OCI-LY1 (cell line): ENCODE data around the gene MAN1B1.

Experiments used
- H2AFZ ChIP-seq: fragments of 200-600 bp; sonication (generic), shearing (Covaris generic); 2 replicates; pipeline ENCODE4 v1.6.0; 2014; ENCODE audit warnings: antibody characterized with exemption, mild to moderate bottlenecking, low read length
- H3F3A ChIP-seq: fragments of 200-600 bp; sonication (generic), shearing (Covaris generic); 2 replicates; pipeline ENCODE4 v1.6.0; 2014; ENCODE audit warnings: mild to moderate bottlenecking, antibody characterized with exemption, low read length, moderate library complexity; ENCODE audit not compliant: insufficient read depth
- H3K27ac ChIP-seq: fragments of 200-600 bp; sonication (generic); 2 replicates; pipeline ENCODE4 v1.5.1; 2014; ENCODE audit warnings: low read length, mixed run types, mild to moderate bottlenecking, low read depth; ENCODE audit not compliant: poor library complexity, severe bottlenecking
- H3K27me3 ChIP-seq: fragments of 200-600 bp; sonication (generic); 2 replicates; pipeline ENCODE4 v1.6.0; 2014; ENCODE audit warnings: antibody characterized with exemption, mild to moderate bottlenecking, low read length, moderate library complexity; ENCODE audit not compliant: insufficient read depth
- H3K36me3 ChIP-seq: fragments of 200-600 bp; sonication (generic); 2 replicates; pipeline ENCODE4 v1.6.1; 2014; ENCODE audit warnings: mild to moderate bottlenecking, antibody characterized with exemption, low read length, moderate library complexity, mixed read lengths; ENCODE audit not compliant: insufficient read depth
- H3K4me1 ChIP-seq: fragments of 200-600 bp; sonication (generic); 2 replicates; pipeline ENCODE4 v1.5.1; 2014; ENCODE audit warnings: mild to moderate bottlenecking, low read length, moderate library complexity; ENCODE audit not compliant: insufficient read depth, severe bottlenecking
- H3K4me2 ChIP-seq: fragments of 200-600 bp; sonication (generic), shearing (Covaris generic); 2 replicates; pipeline ENCODE4 v1.6.1; 2014; ENCODE audit warnings: low read length
- H3K4me3 ChIP-seq: fragments of 200-600 bp; sonication (generic); 2 replicates; pipeline ENCODE4 v1.5.1; 2014; ENCODE audit warnings: low read length, low read depth, mild to moderate bottlenecking, mixed read lengths; ENCODE audit not compliant: poor library complexity, severe bottlenecking
- H3K79me2 ChIP-seq: fragments of 200-600 bp; shearing (Covaris generic); 2 replicates; pipeline ENCODE4 v1.6.1; 2016; ENCODE audit warnings: mixed run types, low read length, mixed read lengths; ENCODE audit not compliant: insufficient read depth
- H3K9ac ChIP-seq: fragments of 200-600 bp; sonication (generic), shearing (Covaris generic); 2 replicates; pipeline ENCODE4 v1.6.1; 2014; ENCODE audit warnings: mild to moderate bottlenecking, low read length, mixed read lengths
- H3K9me2 ChIP-seq: fragments of 200-600 bp; sonication (generic), shearing (Covaris generic); 2 replicates; pipeline ENCODE4 v1.6.1; 2014; ENCODE audit warnings: low read depth, mild to moderate bottlenecking, low read length, mixed read lengths
- H3K9me3 ChIP-seq: fragments of 200-600 bp; shearing (Covaris generic); 2 replicates; pipeline ENCODE4 v1.6.1; 2014; ENCODE audit warnings: low read length, mixed read lengths
- H4K20me1 ChIP-seq: fragments of 200-600 bp; sonication (generic), shearing (Covaris generic); 2 replicates; pipeline ENCODE4 v1.6.0; 2016; ENCODE audit warnings: mild to moderate bottlenecking, low read length; ENCODE audit not compliant: insufficient read depth
- EZH2 ChIP-seq: fragments of 200-600 bp; sonication (generic), shearing (Covaris generic); IDR thresholded peaks from 2 replicates; pipeline ENCODE4 v1.8.0; 2017; ENCODE audit warnings: borderline replicate concordance, mixed run types, mild to moderate bottlenecking, antibody characterized with exemption, low read length, moderate library complexity, mixed read lengths
- TF ChIP-seq, protein P1 (sequence below): fragments of 200-600 bp; sonication (generic), shearing (Covaris generic); IDR thresholded peaks from 2 replicates; pipeline ENCODE4 v1.5.1; 2017; ENCODE audit warnings: mild to moderate bottlenecking, antibody characterized with exemption, low read length, moderate library complexity, mixed read lengths

Gene MAN1B1

DNA sequence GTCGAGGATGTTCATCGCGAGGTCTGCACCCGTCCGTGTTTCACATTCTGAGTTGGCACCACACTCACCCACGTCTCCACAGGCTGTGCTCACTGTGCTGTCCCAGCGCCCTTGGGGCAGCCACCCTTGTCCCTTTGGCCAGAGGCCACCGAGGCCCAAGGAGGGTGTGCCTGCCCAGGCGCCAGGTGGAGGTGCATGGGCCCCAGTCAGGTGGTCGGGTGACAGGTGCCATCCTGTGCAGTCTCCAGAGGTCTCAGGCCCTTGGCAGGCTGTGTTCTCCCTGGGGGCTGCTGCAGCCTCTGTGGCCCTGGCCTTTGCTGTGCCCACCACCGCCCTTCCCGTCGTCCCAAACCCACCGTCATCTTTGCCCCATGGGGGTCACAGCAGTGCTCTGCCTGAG is 12.4 kb downstream of the MAN1B1 start:
- Histone ChIP-seq H3K36me3 (peaks cover 80% of the 10 kb centered on the region), H3K27me3 (no peaks in the 10 kb centered on the region), H3K27ac (no peak overlapping the region), H3K9me2 (no peaks in the 10 kb centered on the region), H3K4me3 (no peak overlapping the region), H3K4me1 (peaks cover 10% of the 10 kb centered on the region), H3K79me2 (no peaks in the 10 kb centered on the region), H2AFZ (no peak overlapping the region), H4K20me1 (no peaks in the 10 kb centered on the region), H3K9me3 (no peaks in the 10 kb centered on the region), H3K4me2 (no peak overlapping the region), H3K9ac (no peak overlapping the region), H3F3A (no peaks in the 10 kb centered on the region; the same call in 1 of the 2 replicates)
- TF ChIP-seq, protein P1, sequence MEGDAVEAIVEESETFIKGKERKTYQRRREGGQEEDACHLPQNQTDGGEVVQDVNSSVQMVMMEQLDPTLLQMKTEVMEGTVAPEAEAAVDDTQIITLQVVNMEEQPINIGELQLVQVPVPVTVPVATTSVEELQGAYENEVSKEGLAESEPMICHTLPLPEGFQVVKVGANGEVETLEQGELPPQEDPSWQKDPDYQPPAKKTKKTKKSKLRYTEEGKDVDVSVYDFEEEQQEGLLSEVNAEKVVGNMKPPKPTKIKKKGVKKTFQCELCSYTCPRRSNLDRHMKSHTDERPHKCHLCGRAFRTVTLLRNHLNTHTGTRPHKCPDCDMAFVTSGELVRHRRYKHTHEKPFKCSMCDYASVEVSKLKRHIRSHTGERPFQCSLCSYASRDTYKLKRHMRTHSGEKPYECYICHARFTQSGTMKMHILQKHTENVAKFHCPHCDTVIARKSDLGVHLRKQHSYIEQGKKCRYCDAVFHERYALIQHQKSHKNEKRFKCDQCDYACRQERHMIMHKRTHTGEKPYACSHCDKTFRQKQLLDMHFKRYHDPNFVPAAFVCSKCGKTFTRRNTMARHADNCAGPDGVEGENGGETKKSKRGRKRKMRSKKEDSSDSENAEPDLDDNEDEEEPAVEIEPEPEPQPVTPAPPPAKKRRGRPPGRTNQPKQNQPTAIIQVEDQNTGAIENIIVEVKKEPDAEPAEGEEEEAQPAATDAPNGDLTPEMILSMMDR: no peak
- no peak for TF ChIP-seq EZH2

DNA sequence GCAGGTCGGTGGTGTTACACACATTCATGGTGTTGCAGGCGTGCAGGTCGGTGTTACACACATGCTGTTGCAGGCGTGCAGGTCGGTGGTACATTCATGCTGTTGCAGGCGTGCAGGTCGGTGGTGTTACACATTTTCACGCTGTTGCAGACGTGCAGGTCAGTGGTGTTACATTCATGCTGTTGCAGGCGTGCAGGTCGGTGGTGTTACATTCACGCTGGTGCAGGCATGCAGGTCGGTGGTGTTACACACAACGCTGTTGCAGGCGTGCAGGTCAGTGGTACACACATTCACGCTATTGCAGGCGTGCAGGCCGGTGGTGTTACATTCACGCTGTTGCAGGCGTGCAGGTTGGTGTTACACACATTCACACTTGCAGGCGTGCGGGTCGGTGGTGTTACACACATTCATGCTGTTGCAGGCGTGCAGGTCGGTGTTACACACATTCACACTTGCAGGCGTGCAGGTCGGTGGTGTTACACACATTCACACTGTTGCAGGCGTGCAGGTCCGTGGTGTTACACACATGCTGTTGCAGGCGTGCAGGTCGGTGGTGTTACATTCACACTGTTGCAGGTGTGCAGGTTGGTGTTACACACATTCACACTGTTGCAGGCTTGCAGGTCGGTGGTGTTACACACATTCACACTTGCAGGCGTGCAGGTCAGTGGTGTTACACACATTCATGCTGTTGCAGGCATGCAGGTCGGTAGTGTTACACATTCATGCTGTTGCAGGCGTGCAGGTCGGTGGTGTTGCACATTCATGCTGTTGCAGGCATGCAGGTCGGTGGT is 16.6 kb downstream of the MAN1B1 start:
- no peak for TF ChIP-seq EZH2
- TF ChIP-seq, protein P1: no peak
- no peaks in the 10 kb centered on the region; the same call in 1 of the 2 replicates for H3F3A ChIP-seq
- H3K9me2 ChIP-seq: no peaks in the 10 kb centered on the region
- no peak overlapping the region for H3K4me2 ChIP-seq
- H3K4me3 ChIP-seq: no peak overlapping the region
- no peaks in the 10 kb centered on the region for H3K27me3 ChIP-seq
- H3K27ac ChIP-seq: no peak overlapping the region
- H3K9ac ChIP-seq: no peak overlapping the region
- H3K4me1 ChIP-seq: no peaks in the 10 kb centered on the region
- H3K9me3 ChIP-seq: no peaks in the 10 kb centered on the region
- H4K20me1 ChIP-seq: no peaks in the 10 kb centered on the region
- H2AFZ ChIP-seq: no peak overlapping the region
- no peaks in the 10 kb centered on the region for H3K79me2 ChIP-seq
- H3K36me3 ChIP-seq: peaks cover 96% of the 10 kb centered on the region

DNA sequence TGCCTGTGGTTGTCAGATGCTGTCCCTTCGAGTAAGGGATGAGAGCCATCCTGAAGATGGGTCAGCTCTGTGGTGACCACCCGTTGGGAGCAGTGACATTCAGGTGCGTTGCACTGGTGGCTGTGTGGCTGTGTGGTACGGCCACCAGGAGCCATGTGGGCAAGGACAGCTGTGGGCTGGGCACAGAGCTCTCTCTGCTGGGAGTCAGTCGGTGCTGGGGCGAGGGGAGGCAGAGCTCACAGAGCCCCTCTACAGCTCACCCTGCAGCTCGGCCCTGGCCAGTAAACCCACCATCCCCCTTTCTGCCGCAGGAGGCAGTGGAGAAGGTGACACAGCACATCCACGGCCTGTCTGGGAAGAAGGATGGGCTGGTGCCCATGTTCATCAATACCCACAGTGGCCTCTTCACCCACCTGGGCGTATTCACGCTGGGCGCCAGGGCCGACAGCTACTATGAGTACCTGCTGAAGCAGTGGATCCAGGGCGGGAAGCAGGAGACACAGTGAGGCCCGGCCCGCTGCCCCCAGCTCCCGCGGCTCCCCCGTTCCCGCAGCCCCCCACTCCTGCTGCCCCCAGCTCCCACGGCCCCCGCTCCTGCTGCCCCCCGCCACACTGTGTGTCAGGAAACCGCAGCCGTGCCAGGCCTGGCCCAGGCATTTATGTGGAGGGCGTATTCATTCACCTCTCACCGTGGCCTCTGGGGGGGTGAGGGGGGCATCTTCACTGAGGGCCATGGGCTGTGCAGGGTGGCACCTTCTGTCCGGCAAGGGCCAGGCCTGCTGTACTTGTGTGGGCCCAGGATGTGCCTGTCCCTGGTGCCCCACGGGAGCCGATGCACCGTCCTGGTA is 19.3 kb downstream of the MAN1B1 start:
- Histone ChIP-seq H4K20me1 (no peaks in the 10 kb centered on the region), H3K4me2 (no peak overlapping the region), H3K4me3 (no peak overlapping the region), H3K36me3 (peaks cover 100% of the 10 kb centered on the region), H3K9ac (no peak overlapping the region), H3K9me3 (no peaks in the 10 kb centered on the region), H3K27me3 (no peaks in the 10 kb centered on the region), H3K79me2 (no peaks in the 10 kb centered on the region), H3F3A (no peaks in the 10 kb centered on the region; the same call in 1 of the 2 replicates), H2AFZ (no peak overlapping the region), H3K4me1 (no peaks in the 10 kb centered on the region), H3K27ac (no peak overlapping the region), H3K9me2 (no peaks in the 10 kb centered on the region)
- TF ChIP-seq EZH2: no peak
- TF ChIP-seq, protein P1: no peak
